HL-60 (cell line): ENCODE measurements around the gene VSIG10L.
A peak's percentile ranks its signal among the peaks of the same experiment; 100 is the strongest.

Experiments
- DNase-seq, 2 experiments: peaks; one replicate each; pipeline ENCODE4 v3.0.0-alpha.2; 2010 to 2020; ENCODE audit warnings: low read depth in 1 of 2, low spot score in 1 of 2
- H3K27ac ChIP-seq: fragments of 250-450 bp; sonication (Bioruptor Pico); replicated peaks from 2 replicates; pipeline ENCODE4 v1.5.1; 2020; ENCODE audit warnings: mild to moderate bottlenecking, moderate library complexity
- H3K27me3 ChIP-seq: fragments of 250-450 bp; sonication (Bioruptor Pico); 2 replicates; pipeline ENCODE4 v1.5.1; 2021; ENCODE audit warnings: mild to moderate bottlenecking, moderate library complexity; ENCODE audit not compliant: insufficient read depth, poor library complexity, severe bottlenecking
- H3K4me3 ChIP-seq: replicated peaks from 2 replicates; pipeline ENCODE4 v1.5.1; 2011; ENCODE audit warnings: mild to moderate bottlenecking, control low read depth, low read length; ENCODE audit not compliant: insufficient read depth
- GABPA ChIP-seq: IDR thresholded peaks from 2 replicates; pipeline ENCODE4 v1.6.1; 2012; ENCODE audit warnings: low read depth
- POLR2AphosphoS5 ChIP-seq: IDR thresholded peaks from 2 replicates; pipeline ENCODE4 v1.6.1; 2012; ENCODE audit warnings: low read depth
- SPI1 ChIP-seq: IDR thresholded peaks from 2 replicates; pipeline ENCODE4 v1.6.1; 2012; ENCODE audit warnings: low read depth, mild to moderate bottlenecking, borderline replicate concordance
- TF ChIP-seq, protein P1 (sequence below): IDR thresholded peaks from 2 replicates; pipeline ENCODE4 v1.6.1; 2012; ENCODE audit warnings: low read depth; ENCODE audit not compliant: insufficient replicate concordance
- TF ChIP-seq, protein P2 (sequence below): IDR thresholded peaks from one replicate; pipeline ENCODE4 v1.5.1; 2011; ENCODE audit warnings: low read length, control low read depth, inconsistent platforms; ENCODE audit not compliant: insufficient read depth

VSIG10L gene

DNA sequence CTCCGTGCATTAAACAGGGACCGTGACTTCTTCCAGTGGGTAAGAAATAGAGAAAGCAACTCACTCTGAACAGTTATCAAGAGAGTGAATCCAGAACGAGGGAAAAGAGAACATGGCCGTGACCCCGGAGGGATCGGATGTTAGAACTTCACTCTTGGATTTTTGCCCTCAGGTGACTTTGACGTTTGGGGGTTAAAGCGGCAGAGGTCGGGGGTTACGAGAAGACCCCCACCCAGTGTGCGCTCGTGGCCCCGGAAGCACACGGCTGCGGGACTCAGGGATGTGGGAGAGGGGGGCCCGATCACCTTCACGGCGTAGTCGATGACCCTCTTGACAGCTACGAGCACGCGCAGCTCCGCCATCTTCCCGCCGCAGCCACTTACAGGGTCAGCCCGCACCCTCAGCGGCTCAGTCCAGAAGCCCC is 24.0 kb upstream of the VSIG10L start, which contains the start of gene ETFB:
TSS of gene ETFB (minus strand) at position 424 of the 424 bp plus-strand sequence. CDS start at position 362, 62 bp downstream.
- Histone ChIP-seq H3K27me3 (no peaks in the 10 kb centered on the region), H3K4me3 (peak within 1 kb of the TSS; percentile 67), H3K27ac (peak within 1 kb of the TSS; percentile 92)
- DNase-seq: no peak
- TF ChIP-seq POLR2AphosphoS5 (peak; percentile 52; the same call in 1 of the 2 replicates), SPI1 (no peak)

DNA sequence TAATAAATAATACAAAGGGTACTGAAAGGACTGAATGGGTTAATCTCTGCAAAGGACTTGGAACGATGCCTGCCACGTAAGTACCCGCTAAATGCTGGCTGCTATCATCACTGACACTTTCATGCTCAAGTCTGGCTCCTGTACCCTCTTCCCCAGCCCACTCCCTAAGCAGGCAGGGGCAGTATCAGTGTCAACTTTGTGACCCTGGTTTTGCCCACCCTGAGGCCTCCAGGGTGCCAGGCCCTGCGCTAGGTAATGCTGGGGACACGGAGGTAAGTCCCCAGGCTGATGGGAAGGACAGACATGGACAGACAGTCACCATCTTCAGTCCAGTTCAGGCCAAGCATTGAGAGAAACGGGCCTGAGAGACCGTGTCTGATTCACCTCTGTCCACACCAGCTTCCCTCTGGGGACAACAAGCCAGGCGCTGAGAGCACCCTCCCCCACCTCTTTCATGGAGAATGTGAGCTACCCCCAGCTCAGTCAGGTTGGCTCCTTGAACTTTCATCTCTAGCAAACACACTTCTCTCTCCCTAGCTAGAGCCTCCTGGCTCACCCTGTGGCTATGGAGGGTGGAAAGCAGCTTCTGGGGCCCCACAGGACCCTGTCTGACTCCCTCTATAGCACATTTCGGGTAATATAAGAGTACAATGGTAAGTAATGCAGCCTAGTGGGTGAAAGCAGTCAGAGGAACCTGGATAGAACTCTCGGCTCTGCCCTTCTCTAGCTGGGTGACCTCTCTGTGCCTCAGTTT is 23.4 kb upstream of the VSIG10L start:
- peak overlapping the region; percentile 67 for H3K4me3 ChIP-seq
- H3K27ac ChIP-seq: peak overlapping the region; percentile 92
- peak; percentile 33 to 38 for DNase-seq
- no peaks in the 10 kb centered on the region for H3K27me3 ChIP-seq
- peak; percentile 27 for TF ChIP-seq POLR2AphosphoS5
- TF ChIP-seq SPI1: no peak

DNA sequence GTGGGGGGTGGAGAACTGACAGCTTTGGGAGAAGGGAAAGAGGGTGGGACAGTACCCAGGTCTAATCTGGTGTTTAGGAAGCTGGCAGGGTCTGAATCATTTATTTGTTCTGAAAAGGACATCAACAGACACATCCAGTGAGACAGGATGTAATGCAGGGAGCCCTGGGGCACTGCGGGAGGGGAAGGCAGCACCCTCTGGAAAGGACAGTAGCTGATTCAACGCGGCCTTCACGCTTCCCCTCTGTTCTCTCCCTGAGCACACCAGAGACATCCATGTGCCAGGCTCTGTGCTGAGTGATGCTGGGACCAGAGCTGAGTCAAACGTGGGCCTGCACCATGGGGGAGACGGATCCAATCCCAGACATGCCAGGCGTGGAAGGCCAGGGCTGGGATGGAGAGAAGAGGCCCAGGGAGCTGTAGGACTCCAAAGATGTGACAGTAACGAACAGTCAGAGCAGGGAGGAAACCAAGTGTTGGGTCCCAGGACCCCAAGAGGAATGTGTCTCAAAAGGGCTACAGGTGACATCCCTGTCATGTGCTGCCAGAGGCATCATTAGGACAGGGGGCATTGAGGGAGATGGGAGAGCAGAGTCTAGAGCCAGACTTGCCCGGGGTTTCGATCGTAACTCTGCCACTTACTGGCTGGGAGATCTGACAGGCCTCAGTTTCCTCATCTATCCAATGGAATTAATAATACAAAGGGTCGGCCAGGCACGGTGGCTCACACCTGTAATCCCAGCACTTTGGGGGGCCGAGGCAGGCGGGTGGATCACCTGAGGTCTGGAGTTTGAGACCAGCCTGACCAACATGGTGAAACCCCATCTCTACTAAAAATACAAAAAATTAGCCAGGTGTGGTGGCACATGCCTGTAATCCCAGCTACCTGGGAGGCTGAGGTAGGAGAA is 22.5 kb upstream of the VSIG10L start:
- no peak overlapping the region for H3K4me3 ChIP-seq
- no peak for DNase-seq
- no peak overlapping the region for H3K27ac ChIP-seq
- TF ChIP-seq POLR2AphosphoS5 (no peak), GABPA (no peak), SPI1 (no peak)
- TF ChIP-seq, protein P1, sequence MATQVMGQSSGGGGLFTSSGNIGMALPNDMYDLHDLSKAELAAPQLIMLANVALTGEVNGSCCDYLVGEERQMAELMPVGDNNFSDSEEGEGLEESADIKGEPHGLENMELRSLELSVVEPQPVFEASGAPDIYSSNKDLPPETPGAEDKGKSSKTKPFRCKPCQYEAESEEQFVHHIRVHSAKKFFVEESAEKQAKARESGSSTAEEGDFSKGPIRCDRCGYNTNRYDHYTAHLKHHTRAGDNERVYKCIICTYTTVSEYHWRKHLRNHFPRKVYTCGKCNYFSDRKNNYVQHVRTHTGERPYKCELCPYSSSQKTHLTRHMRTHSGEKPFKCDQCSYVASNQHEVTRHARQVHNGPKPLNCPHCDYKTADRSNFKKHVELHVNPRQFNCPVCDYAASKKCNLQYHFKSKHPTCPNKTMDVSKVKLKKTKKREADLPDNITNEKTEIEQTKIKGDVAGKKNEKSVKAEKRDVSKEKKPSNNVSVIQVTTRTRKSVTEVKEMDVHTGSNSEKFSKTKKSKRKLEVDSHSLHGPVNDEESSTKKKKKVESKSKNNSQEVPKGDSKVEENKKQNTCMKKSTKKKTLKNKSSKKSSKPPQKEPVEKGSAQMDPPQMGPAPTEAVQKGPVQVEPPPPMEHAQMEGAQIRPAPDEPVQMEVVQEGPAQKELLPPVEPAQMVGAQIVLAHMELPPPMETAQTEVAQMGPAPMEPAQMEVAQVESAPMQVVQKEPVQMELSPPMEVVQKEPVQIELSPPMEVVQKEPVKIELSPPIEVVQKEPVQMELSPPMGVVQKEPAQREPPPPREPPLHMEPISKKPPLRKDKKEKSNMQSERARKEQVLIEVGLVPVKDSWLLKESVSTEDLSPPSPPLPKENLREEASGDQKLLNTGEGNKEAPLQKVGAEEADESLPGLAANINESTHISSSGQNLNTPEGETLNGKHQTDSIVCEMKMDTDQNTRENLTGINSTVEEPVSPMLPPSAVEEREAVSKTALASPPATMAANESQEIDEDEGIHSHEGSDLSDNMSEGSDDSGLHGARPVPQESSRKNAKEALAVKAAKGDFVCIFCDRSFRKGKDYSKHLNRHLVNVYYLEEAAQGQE: no peak
- TF ChIP-seq, protein P2, sequence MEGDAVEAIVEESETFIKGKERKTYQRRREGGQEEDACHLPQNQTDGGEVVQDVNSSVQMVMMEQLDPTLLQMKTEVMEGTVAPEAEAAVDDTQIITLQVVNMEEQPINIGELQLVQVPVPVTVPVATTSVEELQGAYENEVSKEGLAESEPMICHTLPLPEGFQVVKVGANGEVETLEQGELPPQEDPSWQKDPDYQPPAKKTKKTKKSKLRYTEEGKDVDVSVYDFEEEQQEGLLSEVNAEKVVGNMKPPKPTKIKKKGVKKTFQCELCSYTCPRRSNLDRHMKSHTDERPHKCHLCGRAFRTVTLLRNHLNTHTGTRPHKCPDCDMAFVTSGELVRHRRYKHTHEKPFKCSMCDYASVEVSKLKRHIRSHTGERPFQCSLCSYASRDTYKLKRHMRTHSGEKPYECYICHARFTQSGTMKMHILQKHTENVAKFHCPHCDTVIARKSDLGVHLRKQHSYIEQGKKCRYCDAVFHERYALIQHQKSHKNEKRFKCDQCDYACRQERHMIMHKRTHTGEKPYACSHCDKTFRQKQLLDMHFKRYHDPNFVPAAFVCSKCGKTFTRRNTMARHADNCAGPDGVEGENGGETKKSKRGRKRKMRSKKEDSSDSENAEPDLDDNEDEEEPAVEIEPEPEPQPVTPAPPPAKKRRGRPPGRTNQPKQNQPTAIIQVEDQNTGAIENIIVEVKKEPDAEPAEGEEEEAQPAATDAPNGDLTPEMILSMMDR: no peak
- no peaks in the 10 kb centered on the region for H3K27me3 ChIP-seq

DNA sequence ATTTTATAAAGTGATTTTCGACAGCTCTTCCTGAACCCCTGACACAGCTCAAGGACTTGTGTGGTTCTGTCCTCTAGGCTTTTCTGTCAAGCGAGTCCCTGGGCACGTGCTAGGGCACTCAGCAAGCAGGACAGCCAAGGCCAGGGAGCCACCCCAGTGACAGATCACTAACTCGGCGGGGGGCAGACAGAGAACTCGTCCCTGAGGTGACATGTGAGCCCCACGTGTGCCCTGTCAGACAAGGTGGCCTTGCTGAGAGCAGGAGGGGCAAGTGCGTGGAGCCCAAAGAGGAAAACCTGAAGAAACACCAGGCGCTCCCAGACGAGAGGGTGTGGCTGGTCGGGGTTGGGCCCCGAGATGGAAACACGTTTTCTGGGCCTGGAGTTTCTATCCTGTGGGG is 19.3 kb upstream of the VSIG10L start:
- Histone ChIP-seq H3K27me3 (no peaks in the 10 kb centered on the region), H3K27ac (no peak overlapping the region), H3K4me3 (no peak overlapping the region)
- no peak for DNase-seq
- TF ChIP-seq POLR2AphosphoS5: no peak
- TF ChIP-seq, protein P2: no peak
- TF ChIP-seq, protein P1: no peak
